Raji (cell line): ENCODE measurements around the gene ACVRL1.

Source experiments
- POLR2A ChIP-seq: IDR thresholded peaks from 2 replicates; pipeline ENCODE4 v1.6.1; 2011; ENCODE audit warnings: low read depth, low read length, control low read depth; ENCODE audit not compliant: insufficient read depth

ACVRL1 gene

DNA sequence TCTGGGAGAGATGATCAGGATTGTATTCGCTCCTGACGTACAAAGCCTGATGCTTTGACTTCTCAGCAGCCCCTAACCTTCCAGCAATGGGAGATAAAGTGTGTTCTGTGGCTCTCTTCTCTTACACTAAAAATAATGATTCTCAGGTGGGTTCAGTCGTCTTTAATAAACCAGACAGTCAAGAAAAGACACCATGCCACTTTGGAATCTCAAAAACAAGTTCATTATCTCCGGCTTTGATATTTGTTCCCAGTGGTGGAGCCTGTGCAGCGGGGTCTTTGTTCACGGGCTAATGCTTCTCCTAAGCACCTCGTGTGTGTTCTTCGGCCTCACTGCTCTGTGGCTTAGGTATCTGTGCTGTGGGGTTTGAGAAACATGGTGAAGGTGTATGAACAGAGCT is 45.8 kb downstream of the ACVRL1 start:
- TF ChIP-seq POLR2A, result no peak

DNA sequence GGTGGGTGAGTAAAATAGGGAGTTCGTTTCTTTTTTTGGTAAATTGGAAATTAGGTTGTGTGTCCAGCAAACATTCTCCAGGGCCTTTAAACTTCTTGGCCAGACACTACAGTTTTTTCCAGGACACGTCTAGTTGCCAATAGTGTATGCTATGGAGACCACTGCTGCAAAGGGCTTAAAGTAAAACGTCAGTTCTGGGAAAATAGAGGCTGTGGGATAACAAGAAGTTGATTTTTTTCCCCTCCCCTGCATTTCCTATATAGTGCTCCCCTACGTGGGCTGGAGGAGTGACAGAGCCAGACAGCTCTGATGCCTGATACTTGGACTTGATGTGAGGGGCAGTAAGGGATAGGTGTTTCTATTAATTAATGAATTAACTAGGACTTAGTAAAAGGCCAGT is 46.6 kb downstream of the ACVRL1 start:
- no peak for TF ChIP-seq POLR2A

- TF ChIP-seq POLR2A, result no peak
These were observed 47.5 kb downstream of the ACVRL1 start for GRCh38 chr12:51954561-51955361.

- TF ChIP-seq POLR2A, result no peak
These were observed 48.4 kb downstream of the ACVRL1 start for GRCh38 chr12:51955702-51956101.

DNA sequence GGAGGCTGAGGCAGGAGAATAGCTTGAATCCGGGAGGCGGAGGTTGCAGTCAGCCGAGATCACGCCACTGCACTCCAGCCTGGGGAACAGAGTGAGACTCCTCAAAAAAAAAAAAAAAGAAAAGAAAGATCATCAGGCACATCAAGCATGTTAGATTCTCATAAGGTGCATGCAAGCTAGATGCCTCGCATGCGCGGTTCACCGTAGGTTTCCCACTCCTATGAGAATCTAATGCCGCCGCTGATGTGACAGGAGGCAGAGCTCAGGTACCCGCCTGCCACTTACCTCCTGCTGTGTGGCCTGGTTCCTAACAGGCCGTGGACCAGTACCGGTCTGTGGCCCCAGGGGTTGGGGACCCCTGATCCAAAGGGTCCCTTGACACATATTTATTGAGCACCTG is 51.2 kb downstream of the ACVRL1 start:
- no peak for TF ChIP-seq POLR2A

GRCh38 chr12:51959211-51959610 is 51.9 kb downstream of the ACVRL1 start:
- no peak for TF ChIP-seq POLR2A

GRCh38 chr12:51959921-51960320 is 52.6 kb downstream of the ACVRL1 start:
- no peak for TF ChIP-seq POLR2A

- TF ChIP-seq POLR2A, result no peak
These were observed 53.2 kb downstream of the ACVRL1 start for GRCh38 chr12:51960488-51960887.

DNA sequence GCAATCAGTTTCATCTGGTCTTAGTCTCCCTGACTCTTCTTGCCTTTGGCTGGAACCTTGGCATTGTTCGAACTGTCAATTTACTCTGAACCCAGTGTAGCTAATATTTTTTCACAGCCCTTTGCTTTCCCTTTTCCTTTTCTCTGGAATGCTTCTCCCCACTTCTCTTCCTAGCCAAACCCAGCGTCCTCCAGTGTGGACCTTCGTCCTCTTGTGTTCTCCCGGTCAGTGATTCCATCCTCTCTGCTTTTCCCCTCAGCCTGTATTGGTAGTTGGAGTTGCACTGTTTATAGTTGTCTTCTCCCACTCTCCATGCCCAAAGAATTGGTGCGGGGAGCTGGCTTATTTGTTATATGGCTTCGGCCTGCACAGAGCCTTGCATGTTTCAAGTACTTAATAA is 53.6 kb downstream of the ACVRL1 start:
- no peak for TF ChIP-seq POLR2A

DNA sequence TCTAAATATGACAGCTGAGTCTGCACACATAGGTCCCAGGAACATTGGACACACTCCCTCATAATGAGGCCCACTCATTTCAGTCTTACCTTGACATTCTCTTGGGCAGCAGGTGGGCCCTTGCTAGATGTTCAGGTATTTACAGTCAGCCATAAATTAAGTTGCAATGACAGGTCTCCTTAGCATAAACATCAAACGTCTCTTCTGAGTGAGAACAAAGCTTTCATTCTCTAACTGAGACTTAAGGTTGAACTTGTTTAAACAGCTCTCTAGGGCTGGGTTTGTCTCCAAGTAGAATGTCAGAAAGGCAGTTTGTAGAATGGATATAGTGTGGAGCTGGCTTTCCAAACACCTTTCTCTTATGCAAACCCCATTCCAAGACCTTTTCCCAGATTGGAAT is 54.5 kb downstream of the ACVRL1 start:
- TF ChIP-seq POLR2A, result no peak

- no peak for TF ChIP-seq POLR2A
These were observed 55.4 kb downstream of the ACVRL1 start for GRCh38 chr12:51962737-51963136.

DNA sequence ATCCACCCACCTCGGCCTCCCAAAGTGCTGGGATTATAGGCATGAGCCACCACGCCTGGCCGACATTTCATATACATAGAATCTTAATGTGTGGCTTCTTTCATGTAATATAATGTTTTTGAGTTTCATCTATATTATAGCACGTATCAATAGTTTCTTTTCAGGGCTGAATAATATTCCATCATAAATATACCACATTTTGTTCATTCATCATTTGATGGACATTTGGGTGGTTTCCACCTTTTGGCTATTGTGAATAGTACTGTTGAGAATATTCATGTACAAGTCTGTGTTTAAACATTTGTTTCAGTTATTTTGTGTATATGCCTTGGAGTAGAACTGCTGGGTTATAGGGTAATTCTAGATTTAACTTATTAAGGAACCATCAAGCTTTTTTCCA is 56.2 kb downstream of the ACVRL1 start:
- no peak for TF ChIP-seq POLR2A

DNA sequence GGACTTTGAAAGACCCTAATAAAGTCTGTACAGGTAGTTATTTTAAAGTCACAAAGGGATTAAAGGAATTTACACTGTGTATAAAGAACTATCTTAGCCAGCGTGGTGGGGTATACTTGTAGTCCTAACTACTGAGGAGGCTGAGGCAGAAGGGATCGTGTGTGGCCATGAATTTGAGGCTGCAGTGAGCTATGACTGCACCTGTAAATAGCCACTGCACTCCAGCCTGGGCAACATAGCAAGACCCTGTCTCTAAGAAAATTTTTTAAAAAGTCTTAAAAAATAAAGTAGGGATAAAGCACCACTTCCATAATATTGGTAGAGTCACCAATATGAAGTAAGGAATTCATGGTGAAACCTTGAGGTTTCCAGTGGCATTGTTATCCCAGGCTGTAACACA is 62.3 kb downstream of the ACVRL1 start:
- TF ChIP-seq POLR2A, result no peak

DNA sequence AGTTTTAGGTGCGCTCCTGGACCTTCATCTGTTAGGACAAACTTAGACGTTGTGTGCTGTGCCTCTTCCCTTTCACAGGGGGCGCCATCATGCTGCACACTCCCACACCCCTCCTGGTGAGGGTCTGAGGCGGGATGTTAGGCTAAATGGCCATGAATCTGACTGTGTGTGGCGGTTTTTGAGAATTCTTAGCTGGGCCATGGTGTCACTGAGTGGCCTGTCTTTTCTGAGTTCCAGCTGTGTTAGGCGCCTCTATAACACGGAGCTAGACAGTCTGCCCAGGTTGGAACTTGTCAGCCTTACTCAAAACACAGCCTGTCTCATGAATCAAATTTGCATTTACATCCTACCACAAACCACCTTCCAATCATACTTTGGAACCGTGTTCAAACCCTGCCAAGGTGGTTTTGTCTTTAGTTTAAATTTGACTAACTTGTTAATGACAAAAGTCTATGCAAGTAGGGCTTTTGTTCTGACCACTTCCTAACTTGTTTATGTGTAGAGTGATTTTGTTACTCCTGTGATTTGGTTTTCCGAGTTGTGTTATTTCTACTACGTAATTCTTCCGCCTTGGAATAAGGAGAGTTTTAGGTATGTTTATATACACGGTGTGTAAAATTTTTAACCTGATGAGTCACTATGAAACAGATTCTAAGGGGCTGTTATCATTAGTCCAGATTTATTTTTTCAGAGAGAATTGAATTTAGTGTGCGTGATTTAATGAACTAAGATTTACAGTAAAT is 63.8 kb downstream of the ACVRL1 start:
- no peak for TF ChIP-seq POLR2A

- TF ChIP-seq POLR2A, result no peak
These were observed 64.5 kb downstream of the ACVRL1 start for GRCh38 chr12:51971679-51972421.

GRCh38 chr12:51972422-51972812 is 65.1 kb downstream of the ACVRL1 start:
- no peak for TF ChIP-seq POLR2A
